HG03064 (cell line): Measurements from ENCODE around the gene BHLHA15.

Experiments used
- ATAC-seq: cut with Tn5 transposase; IDR thresholded peaks from one replicate; pipeline ENCODE4 v1.9.1; 2021; ENCODE audit warnings: low read depth; ENCODE audit not compliant: unreplicated experiment

The BHLHA15 gene

DNA sequence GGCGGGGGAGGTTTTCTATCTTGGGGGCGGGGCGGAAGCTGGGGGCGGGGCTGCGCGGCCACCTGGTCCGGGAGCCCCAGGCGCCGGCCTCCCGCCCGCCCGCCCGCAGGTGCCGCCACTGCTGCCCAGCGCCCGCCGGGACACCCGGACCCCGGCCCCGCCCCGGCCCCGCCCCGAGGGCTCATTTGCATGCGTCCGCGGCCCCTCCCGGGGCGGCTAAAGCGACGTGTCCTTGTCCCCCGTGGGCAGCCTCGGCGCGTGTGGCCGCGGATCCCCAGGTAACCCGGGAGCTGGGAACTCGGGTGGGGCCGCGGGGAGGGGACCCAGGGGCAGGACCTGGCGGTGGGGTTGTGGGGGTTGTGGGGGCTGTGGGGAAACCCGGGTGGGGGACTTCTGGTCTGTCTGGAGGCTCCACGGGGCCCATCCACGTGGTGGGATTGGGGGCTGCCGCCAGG is at the start of gene BHLHA15:
TSS of gene BHLHA15 (plus strand) at position 219 of the 455 bp plus-strand sequence. CDS start 871 bp downstream, outside the sequence.
- no peak for ATAC-seq

GRCh38 chr7:98162758-98163157 is 48.5 kb upstream of the BHLHA15 start:
- ATAC-seq, result no peak

DNA sequence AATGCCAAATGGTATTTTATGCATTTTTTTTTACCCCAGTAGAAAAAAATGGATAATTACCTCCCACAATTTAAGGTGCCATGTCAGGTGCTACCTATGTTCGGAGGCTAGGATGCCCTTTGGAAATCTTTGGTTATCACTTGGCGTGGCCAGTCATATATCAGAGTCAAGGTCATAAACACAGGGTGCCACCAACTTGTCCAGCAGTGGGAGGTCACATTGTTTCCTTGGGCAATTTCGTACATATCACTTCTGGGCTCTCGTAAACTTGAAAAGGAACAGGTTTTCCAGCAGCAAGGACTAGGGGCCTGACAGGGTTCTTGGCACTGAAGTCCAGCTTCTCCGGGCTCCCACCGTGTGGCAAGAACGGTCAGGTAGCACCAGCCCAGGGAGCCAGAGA is 48.0 kb upstream of the BHLHA15 start:
- no peak for ATAC-seq

DNA sequence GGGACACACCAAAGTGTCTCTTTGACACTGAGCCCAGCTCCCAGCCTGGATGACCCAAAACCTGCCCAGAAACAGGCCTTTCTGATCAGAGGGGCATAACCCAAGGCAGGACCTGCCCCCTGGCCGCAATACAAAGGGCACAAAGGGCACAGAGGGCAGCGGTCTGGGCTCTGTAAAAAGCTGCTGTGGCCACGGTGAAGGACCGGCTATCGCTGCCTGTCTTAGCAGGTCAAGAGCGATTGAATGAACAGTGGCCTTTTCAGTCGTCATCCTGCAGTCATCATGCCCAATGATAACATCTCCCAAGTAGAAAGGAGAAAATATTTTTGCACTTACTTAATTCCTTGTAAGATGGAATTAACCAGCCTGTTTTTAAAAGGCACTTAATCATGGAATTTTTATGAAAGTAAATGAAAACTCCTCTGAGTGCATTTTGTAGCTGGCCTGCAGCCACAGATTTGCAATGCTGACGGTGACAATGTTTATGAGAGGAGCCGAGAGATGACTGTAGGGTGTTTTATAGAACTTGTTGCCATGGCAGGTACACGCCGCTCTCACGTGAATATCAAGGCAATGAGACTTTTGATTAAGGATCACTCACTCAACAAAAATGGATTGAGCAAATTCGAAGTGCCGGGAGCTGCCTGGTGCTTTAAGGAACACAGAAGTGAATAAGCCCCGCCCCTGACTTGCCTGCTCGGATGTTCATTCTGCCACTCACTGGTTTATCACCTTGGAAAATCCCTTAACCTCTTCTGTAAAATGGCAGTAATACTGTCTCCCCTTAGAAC is 47.3 kb upstream of the BHLHA15 start:
- ATAC-seq, result no peak

- ATAC-seq, result peak; percentile 51
These were observed 45.2 kb upstream of the BHLHA15 start for GRCh38 chr7:98165827-98166667.

- no peak for ATAC-seq
These were observed 44.6 kb upstream of the BHLHA15 start for GRCh38 chr7:98166668-98166970.

- ATAC-seq, result no peak
These were observed 43.6 kb upstream of the BHLHA15 start for GRCh38 chr7:98167653-98168052.

GRCh38 chr7:98168181-98168903 is 42.9 kb upstream of the BHLHA15 start:
- ATAC-seq, result peak; percentile 70

GRCh38 chr7:98168904-98169621 is 42.2 kb upstream of the BHLHA15 start:
- no peak for ATAC-seq

GRCh38 chr7:98170966-98171365 is 40.3 kb upstream of the BHLHA15 start:
- no peak for ATAC-seq

DNA sequence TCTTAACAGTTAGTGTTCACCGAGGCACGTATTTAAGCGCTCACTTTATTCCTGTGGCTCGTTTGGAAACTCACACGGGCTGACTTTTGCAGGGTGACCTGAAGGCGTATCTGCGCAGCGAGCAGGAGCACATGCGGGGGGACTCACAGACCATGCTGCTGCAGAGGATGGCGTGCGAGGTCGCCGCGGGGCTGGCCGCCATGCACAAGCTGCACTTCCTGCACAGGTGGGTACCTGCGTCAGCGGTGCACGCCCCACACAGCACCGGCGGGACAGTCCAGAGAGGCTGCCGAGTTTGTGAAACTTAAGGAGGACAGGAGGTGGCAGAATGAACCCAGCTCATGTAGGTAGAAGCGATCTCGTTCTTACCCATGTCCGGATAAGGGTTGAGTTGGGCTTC is 39.8 kb upstream of the BHLHA15 start:
- no peak for ATAC-seq

GRCh38 chr7:98174334-98175259 is 36.6 kb upstream of the BHLHA15 start:
- no peak for ATAC-seq

DNA sequence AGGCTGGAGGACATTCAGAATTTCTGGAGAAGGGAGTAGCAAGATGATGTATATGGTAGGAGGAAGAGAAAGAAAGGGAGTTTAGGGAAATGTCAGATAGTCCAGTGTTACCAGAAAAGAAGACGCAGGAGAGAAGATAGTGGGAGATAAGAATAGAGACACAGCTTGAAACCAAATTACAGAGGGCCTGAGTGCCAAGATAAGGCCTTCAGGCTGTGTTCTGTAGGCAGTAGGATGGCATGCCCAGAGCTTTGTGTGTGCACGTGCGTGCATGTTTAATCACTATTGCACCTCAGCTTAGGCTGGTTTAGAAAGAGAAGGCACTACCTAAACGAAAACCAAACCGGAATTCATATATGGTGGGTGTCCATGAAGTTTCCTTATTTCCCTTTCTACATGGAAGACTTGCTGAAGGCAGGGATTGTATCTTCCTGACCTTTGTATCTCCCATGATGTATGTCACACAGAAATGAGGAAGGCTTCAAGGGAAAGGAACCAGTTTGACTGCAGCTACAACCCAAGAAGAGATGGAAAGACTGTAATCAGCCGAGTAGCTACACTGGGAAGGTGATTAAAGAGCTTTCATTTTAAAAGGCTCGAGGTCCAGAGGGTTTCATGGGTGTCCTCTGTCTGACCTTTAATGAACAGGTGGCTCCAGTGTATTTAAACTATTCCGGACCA is 35.8 kb upstream of the BHLHA15 start:
- no peak for ATAC-seq

- ATAC-seq, result no peak
These were observed 33.7 kb upstream of the BHLHA15 start for GRCh38 chr7:98177553-98177952.

DNA sequence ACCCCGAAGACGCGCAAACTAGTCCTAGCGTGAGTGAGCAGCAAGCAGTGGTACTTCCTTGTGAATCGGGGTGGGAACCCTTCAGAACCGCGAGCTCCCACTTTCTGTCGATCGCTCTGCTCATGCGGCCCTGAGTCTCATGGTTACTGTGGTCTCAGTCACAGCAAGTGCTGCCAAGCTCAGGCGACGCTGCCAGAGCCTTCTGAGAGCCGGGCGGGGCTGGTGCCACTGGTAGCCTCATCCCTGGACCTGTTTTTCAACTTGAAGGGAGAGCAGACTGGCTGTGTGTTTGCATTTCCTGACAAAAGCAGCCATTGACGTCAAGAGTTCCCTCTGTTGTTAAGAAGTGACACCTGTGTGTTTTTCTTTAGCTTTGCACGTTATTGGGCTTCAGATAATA is 32.9 kb upstream of the BHLHA15 start:
- ATAC-seq, result no peak

- ATAC-seq, result no peak
These were observed 32.3 kb upstream of the BHLHA15 start for GRCh38 chr7:98178762-98179490.

DNA sequence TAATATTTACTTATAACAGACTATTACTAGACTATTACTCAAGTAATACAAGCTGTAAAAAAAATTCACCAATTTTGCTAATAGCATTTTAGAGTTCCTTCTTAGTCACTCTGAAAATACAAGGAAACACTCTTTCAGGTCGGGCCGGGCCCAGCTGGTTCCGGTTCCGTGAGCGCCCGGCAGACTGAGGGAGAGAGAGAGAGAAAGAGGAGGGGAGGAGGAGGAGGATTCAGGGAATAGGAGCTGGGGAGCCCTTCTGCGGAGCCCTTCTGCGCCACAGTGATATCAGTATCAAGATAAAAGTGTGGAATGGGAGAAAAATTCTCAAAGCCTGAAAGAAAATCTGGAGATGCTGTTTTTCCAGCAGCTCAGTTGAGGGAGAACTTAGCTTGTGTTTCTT is 30.5 kb upstream of the BHLHA15 start:
- no peak for ATAC-seq

DNA sequence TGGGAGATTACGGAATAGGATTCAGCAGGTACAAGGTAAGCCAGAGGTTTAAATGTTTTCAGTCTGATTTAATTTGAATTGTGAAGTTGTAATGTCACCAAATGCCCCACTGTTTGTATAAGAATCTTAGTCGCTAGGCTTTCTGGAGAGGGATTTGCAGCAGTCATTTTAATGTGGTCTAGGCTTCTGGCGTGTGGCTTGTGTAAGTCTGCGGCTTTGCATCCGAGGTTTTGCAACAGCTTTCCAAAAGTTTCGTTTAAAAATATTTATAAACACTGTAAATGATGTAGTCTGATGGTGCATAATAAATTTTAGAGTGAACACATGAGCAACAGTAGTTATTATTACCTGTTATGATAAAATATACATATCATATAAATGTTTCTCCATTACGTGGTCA is 26.1 kb upstream of the BHLHA15 start:
- ATAC-seq, result no peak
